HG02981 (cell line): ENCODE measurements around the gene FOXN4.

ENCODE experiments used
- ATAC-seq: cut with Tn5 transposase; IDR thresholded peaks from one replicate; pipeline ENCODE4 v1.9.1; 2021; ENCODE audit warnings: mild to moderate bottlenecking, moderate library complexity; ENCODE audit not compliant: unreplicated experiment

The FOXN4 gene

DNA sequence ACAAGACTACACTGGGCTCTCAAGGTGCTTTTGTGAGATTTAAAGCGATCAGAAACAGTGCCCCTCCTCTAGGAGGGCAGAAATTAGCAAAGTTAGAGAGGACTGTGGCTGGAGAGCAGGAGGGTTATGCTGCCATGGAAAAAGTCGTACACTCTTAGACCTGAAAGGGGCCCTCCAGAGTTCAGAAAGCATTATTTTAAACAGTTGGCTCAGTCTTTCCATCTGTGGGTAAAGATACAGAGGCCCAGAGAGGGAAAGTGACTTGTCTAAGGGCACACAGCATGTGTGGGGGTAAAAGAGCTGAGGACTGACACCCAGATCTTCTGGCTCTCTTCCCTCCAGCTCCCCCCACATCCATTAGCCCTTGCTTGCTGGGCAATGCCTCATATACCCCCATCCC lies 47.1 kb downstream of the FOXN4 start:
- ATAC-seq, result no peak

DNA sequence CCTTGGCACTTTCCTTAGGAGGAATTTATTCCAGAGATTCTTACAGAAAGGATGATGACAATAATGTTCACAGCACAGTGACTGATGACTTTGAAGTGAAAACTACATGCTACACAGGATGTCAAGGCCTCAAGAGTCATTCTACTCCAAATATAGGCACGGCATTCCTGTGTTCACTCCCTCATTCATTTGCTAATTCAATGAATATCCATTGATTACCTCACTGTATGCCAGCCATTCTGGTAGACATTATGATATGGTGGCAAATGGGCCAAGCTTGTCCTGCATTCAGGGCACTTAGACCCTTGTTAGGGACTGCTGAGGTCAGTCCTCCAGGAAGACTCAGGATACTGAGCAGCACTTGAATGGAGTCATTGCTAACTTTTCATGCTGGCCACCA lies 48.0 kb downstream of the FOXN4 start:
- no peak for ATAC-seq

- ATAC-seq, result no peak
These were observed 49.6 kb downstream of the FOXN4 start for GRCh38 chr12:109259545-109259895.

- no peak for ATAC-seq
These were observed 50.2 kb downstream of the FOXN4 start for GRCh38 chr12:109258607-109259544.

GRCh38 chr12:109258201-109258600 lies 50.9 kb downstream of the FOXN4 start:
- ATAC-seq, result no peak

DNA sequence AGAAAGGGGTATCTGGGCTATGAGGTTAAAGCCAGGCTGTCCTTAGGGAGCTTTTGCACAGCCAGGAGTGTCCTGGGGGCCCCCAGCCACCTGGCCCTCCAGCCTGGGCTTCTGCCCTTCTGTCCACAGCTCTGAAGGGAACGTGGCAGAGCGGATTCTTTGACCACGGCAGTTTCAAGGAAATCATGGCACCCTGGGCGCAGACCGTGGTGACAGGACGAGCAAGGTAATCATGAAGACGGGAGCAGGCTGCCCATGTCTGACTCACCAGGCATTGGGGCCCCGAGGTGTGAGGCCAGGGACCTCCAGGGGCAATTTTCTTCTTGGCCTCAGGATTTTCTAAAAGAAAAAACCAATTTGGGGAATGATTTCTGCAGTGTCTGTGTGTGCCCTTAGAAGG lies 53.1 kb downstream of the FOXN4 start:
- no peak for ATAC-seq

GRCh38 chr12:109255377-109255776 lies 53.7 kb downstream of the FOXN4 start:
- no peak for ATAC-seq

DNA sequence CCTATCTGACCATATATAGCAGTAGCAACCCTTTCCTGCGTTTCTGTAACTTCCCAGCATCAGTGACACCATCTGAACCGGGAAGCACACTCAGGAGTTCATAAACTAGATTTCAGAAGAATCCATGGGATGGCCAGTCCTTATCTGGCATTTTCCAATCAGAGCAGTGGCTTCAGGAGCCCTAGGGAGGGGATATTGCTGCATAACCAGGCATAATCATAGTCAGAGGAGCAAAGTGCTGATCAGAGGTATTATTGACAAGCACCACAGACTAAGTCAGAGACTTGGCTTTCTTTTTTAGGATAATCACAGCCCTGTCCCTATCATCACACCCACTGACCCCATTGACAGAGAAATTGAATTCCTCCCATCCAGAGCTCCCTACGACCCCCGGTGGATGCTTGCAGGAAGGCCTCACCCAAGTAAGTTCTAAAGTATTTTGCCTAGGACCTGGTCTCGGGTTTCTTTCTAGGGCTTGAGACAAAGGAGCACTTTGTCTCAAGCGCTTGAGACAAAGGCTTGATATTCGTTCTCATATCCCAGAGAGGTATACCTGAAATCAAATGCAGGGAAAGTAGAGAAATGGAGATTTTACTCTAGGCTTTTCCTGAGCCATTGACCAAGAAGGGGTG lies 55.1 kb downstream of the FOXN4 start:
- ATAC-seq, result no peak

- ATAC-seq, result no peak
These were observed 56.3 kb downstream of the FOXN4 start for GRCh38 chr12:109252799-109253198.

DNA sequence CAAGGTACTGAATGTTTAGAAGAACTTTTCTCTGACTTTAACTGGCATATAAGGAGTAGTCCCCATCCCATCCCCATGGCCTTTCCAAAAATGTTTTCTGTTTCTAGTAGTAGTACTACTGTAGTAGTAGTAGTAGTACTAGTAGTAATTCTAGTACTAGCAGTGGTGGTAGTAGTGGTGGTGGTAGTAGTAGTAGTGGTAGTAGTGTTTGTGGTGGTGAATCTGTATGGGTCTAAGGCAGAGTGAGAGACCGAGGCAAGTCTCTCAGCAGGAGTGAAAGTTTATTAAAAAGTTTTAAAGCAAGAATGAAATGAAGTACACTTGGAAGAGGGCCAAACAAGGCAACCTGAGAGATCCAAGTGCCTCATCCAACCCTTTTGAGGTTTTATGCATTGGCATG lies 58.6 kb downstream of the FOXN4 start:
- no peak for ATAC-seq

DNA sequence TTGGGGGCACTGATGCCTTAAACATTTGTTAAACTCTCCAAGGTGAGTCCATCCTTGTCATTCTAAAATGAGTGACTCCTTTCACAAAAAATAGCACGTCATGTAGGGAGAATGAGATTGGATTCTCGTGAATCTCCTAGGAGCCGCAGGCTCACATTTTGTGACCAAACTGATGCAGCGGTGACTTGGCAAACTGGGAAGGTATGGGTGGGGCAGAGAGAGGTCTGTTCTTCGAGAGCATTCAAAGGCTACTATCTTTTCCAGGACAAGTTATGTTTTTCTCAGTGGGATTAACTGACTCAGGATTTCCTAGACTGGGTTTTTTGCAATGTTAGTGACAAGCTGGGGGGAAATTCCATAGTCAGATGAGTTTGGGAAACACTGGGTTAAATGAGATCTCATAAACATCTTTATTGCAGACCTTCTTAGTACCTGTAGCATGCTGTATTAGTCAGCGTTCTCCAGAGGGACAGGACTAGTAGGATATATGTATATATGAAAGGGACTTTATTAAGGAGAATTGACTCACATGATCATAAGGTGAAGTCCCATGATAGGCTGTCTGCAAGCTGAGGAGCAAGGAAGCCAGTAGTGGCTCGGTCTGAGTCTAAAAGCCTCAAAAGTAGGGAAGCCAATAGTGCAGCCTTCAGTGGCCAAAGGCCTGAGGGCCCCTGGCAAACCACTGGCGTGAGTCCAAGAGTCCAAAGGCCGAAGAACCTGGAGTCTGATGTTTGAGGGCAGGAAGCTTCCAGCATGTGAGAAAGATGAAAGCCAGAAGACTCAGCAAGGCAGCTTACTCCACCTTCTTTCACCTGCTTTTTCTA lies 61.0 kb downstream of the FOXN4 start:
- no peak for ATAC-seq

- no peak for ATAC-seq
These were observed 62.9 kb downstream of the FOXN4 start for GRCh38 chr12:109246221-109246620.

- ATAC-seq, result no peak
These were observed 65.0 kb downstream of the FOXN4 start for GRCh38 chr12:109244073-109244472.

GRCh38 chr12:109241936-109242335 lies 67.1 kb downstream of the FOXN4 start:
- ATAC-seq, result no peak

DNA sequence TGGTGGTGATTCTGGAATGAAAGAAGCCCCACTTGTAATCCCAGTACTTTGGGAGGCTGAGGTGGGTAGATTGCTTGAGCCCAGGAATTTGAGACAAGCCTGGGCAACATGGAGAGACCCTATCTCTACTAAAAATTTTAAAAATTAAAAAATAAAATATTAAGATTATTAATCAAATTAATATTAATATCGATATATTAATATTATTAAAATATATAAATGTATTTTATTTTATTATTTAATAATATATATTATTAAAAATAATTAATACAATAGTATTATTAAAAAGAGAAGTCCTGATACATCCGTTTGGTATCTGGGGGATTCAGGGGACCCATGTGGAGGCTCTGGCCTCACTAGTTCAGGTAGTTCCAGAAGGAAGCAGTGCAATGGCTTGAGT lies 68.7 kb downstream of the FOXN4 start:
- ATAC-seq, result no peak

DNA sequence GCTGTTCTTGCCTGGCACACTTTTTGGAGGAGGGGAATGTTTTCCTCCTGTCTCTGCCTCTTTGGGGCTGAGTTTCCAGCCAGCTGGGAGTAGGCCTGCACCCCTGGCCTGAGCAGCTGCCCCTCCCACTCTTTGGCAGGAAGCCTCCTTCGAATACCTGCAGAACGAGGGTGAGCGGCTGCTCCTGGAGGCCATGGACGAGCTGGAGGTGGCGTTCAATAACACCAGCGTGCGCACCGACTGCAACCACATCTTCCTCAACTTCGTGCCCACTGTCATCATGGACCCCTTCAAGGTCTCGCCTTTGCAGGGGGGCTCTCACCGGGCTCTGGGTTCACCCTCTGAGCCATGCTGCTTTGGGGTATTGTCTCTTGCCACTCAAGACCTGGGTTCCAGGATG lies 69.4 kb downstream of the FOXN4 start:
- ATAC-seq, result no peak

DNA sequence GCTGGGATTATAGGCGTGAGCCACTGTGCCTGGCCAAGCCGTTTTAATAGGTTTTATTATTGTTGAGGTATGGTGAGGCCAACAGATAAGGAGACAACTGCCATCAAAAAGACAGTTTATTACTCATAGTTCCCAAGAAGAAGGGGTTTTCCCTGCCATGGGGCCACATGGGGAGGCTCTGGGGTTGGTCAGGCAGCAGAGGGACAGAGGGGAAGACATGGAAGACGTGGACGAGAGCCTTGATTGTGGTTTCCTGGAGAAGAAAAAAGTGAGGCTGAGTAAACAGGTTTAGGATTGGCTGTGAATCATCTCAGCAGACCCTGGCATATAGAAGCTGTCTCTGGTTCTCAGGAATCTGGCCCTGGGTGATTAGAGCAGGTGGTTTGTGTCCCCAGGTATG lies 69.9 kb downstream of the FOXN4 start:
- ATAC-seq, result no peak

GRCh38 chr12:109236257-109236656 lies 72.8 kb downstream of the FOXN4 start:
- ATAC-seq, result no peak

DNA sequence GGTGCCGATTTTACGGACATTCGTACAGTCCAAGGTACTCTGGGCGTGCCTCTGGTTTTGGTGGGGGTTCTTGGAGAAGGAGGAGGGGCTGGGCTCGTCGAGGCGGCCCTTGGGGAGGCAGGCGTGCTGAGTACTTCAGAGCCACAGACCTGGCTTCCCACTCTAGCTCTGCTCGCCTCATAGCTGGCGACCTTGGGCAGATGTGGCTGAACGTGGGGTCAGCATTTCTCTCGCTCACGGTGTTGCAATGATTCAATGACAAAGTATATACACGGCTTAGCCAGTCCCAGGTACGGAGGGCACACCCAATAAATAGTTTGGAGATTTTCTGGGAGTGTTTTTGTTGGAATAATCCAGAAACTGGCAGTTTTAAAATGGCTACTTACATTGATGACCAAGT lies 75.1 kb downstream of the FOXN4 start:
- no peak for ATAC-seq

DNA sequence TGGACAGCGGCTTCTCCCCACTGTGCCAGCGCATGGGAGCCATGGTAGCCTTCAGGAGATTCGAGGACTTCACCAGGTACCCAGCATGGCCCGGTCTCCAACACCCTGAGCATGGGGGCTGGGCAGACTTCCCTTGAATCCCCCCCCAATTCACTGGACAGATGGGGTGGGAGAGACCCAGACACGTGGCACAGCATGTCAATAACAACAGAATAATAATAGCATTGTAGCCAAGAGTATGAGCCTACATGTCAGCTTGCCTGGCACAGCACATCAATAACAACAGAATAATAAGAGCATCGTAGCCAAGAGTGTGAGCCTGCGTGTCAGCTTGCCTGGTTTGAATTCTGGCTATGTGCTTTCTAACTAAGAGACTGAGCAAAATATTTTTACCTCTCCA lies 76.4 kb downstream of the FOXN4 start:
- no peak for ATAC-seq

DNA sequence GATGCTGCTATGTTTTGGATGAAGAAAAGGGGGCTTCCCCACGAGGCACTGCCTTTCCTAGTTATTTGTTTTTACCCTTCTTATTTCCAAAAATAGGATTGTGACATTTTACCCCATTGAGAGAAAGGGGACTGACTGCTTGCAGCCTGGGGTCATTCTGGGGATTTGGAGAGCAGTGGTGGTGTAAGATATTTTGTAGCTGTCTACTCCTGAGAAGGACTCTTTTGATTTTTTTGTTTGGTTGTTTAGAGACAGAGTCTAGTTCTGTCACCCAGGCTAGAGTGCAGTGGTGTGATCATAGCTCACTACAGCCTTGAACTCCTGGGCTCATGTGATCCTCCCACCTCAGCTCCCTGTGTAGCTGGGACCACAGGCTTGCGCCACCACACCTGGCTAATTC lies 78.9 kb downstream of the FOXN4 start:
- ATAC-seq, result no peak

DNA sequence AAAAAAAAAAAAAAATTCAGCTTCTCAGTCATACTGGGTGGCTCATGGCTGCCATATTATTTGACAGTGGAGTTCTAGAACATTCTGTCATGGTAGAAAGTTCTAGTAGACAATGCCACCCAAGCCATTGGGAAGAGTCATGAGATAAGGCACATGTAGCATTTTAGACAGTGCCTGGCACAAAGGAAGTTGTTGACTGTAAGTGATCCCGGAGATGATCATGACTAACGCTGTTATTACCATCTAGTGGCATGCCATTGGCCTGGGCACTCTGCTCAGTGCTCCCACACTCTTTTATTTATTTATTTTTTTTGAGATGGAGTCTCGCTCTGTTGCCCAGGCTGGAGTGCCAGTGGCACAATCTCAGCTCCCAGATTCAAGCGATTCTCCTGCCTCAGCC lies 80.4 kb downstream of the FOXN4 start:
- no peak for ATAC-seq
